Right lobe of liver (tissue), 4 donors: ENCODE measurements around the gene GRIN3B.

Experiments used
- POLR2A ChIP-seq: fragments of 450-650 bp; IDR thresholded peaks from one replicate; pipeline ENCODE4 v1.6.1; 2017; ENCODE audit warnings: antibody characterized with exemption, mild to moderate bottlenecking
- TF ChIP-seq, protein P1 (sequence below), 4 donors: fragments of 200-600 bp in 3 of 4; fragments of 450-650 bp in 1 of 4; IDR thresholded peaks; one replicate each; pipeline versions ENCODE4 v1.5.1 to v1.8.0; 2016 to 2022; ENCODE audit warnings: antibody characterized with exemption in 4 of 4, mild to moderate bottlenecking in 2 of 4
- donor health status: DM: no; HTN: no; CAD: no.
- donor health status: DM: no; HTN: no; CAD: no.
- donor health status: DM: no; HTN: yes; CAD: no.

DNA sequence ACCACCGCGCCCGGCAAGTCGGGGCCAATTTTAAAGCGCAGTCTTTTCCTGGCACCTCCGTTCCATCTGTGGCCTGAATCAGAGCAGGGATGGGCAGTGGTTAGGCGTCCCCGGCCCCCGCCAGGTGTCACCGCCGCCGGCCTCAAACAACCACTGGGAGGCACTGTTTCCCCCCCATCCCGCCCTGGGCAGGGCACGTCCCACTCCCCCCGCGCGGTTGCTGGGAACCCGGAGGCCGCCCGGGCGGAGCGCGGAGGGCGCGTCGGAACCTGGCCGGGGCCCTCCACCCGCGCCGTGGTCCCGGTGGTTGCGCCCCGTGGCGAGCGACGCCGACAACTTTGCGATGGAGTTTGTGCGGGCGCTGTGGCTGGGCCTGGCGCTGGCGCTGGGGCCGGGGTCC, at the start of gene GRIN3B:
- no peak for TF ChIP-seq POLR2A
- TF ChIP-seq, protein P1, sequence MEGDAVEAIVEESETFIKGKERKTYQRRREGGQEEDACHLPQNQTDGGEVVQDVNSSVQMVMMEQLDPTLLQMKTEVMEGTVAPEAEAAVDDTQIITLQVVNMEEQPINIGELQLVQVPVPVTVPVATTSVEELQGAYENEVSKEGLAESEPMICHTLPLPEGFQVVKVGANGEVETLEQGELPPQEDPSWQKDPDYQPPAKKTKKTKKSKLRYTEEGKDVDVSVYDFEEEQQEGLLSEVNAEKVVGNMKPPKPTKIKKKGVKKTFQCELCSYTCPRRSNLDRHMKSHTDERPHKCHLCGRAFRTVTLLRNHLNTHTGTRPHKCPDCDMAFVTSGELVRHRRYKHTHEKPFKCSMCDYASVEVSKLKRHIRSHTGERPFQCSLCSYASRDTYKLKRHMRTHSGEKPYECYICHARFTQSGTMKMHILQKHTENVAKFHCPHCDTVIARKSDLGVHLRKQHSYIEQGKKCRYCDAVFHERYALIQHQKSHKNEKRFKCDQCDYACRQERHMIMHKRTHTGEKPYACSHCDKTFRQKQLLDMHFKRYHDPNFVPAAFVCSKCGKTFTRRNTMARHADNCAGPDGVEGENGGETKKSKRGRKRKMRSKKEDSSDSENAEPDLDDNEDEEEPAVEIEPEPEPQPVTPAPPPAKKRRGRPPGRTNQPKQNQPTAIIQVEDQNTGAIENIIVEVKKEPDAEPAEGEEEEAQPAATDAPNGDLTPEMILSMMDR (IDR thresholded peaks at IDR 0.05): peak; percentile 26 to 41 (median 32)
